H1 (cell line): Measurements from ENCODE around the gene ZSCAN1. TPM values are rescaled to one million over a fixed set of nuclear protein-coding genes. Genes with fewer than 3 reads are reported as not detected.

Source experiments
- CTCF ChIA-PET: fragments of 300-600 bp; sonication (Branson Sonifier 250); formaldehyde crosslinking; loops from one replicate; lab custom pipeline; 2021; ENCODE audit not compliant: partially characterized antibody; lab: Charles Lee
- POLR2A ChIA-PET: fragments of 300-600 bp; sonication (Branson Sonifier 250); formaldehyde crosslinking; loops from one replicate; lab custom pipeline; 2021; ENCODE audit warnings: inconsistent platforms; ENCODE audit not compliant: partially characterized antibody; lab: Charles Lee
- DNase-seq, 2 experiments: peaks; one replicate each; pipeline versions ENCODE4 v3.0.0 to v3.0.0-alpha.2; 2010 to 2022; ENCODE audit warnings: low spot score in 2 of 2, low read depth in 1 of 2, mixed read lengths in 1 of 2
- FAIRE-seq: peaks from 2 replicates; lab custom pipeline; 2011; peaks lifted over from hg19 to GRCh38; lab: Jason Lieb, UNC
- H2AFZ ChIP-seq: 2 replicates; pipeline ENCODE4 v1.8.1; 2012; ENCODE audit warnings: low read length, inconsistent platforms
- H2AK5ac ChIP-seq: 2 replicates; pipeline ENCODE4 v1.6.1; 2013; ENCODE audit warnings: low read depth, low read length
- H2BK120ac ChIP-seq: replicated peaks from 2 replicates; pipeline ENCODE3; 2013; ENCODE audit warnings: low read depth, low read length, inconsistent platforms
- H2BK12ac ChIP-seq: 2 replicates; pipeline ENCODE4 v1.6.1; 2013; ENCODE audit warnings: low read depth, low read length
- H2BK15ac ChIP-seq: 2 replicates; pipeline ENCODE4 v1.6.1; 2013; ENCODE audit warnings: low read length
- H2BK20ac ChIP-seq: 2 replicates; pipeline ENCODE4 v1.6.1; 2013; ENCODE audit warnings: low read length
- H2BK5ac ChIP-seq: 2 replicates; pipeline ENCODE4 v1.6.1; 2013; ENCODE audit warnings: low read depth, low read length
- H3K14ac ChIP-seq: 2 replicates; pipeline ENCODE4 v1.6.1; 2013; ENCODE audit warnings: inconsistent platforms; ENCODE audit not compliant: insufficient read length
- H3K18ac ChIP-seq: 2 replicates; pipeline ENCODE4 v1.6.1; 2013; ENCODE audit warnings: low read length; ENCODE audit errors: extremely low read depth
- H3K23ac ChIP-seq: 2 replicates; pipeline ENCODE4 v1.6.1; 2013; ENCODE audit warnings: inconsistent platforms; ENCODE audit not compliant: insufficient read length
- H3K23me2 ChIP-seq: 2 replicates; pipeline ENCODE4 v1.6.1; 2013; ENCODE audit warnings: low read depth, low read length
- H3K27ac ChIP-seq: 2 replicates; pipeline ENCODE4 v1.6.1; 2011; ENCODE audit warnings: low read depth, low read length, inconsistent platforms
- H3K27me3 ChIP-seq, 4 experiments: replicated peaks in 1 of 4; 1 replicate in 1 of 4; 2 replicates in 3 of 4; pipeline versions ENCODE4 v1.6.1 to v1.8.1; 2011 to 2013; ENCODE audit warnings: low read length in 3 of 4, mild to moderate bottlenecking in 3 of 4, inconsistent platforms in 2 of 4, mixed read lengths in 2 of 4, moderate library complexity in 1 of 4; ENCODE audit not compliant: control insufficient read depth in 3 of 4, insufficient read depth in 3 of 4; ENCODE audit errors: extremely low read depth in 1 of 4
- H3K36me3 ChIP-seq, 4 experiments: 2 replicates each; pipeline versions ENCODE4 v1.6.1 to v1.8.1; 2011 to 2013; ENCODE audit warnings: mild to moderate bottlenecking in 4 of 4, low read length in 3 of 4, moderate library complexity in 2 of 4, control low read depth in 1 of 4, inconsistent platforms in 1 of 4; ENCODE audit not compliant: insufficient read depth in 4 of 4, control insufficient read depth in 2 of 4
- H3K4ac ChIP-seq: replicated peaks from 2 replicates; pipeline ENCODE3; 2013; ENCODE audit warnings: low read length, low read depth, mixed read lengths, inconsistent platforms; ENCODE audit not compliant: insufficient read length
- H3K4me1 ChIP-seq, 4 experiments: replicated peaks in 1 of 4; 1 replicate in 1 of 4; 2 replicates in 3 of 4; pipeline versions ENCODE4 v1.6.1 to v1.8.1; 2011 to 2013; ENCODE audit warnings: low read length in 3 of 4, inconsistent platforms in 2 of 4, mixed read lengths in 1 of 4; ENCODE audit not compliant: insufficient read depth in 4 of 4, control insufficient read depth in 3 of 4
- H3K4me2 ChIP-seq, 2 experiments: 2 replicates each; pipeline versions ENCODE4 v1.6.1 to v1.8.1; 2011 to 2013; ENCODE audit warnings: low read depth in 2 of 2, low read length in 2 of 2, control low read depth in 1 of 2, inconsistent platforms in 1 of 2, mild to moderate bottlenecking in 1 of 2; ENCODE audit not compliant: insufficient read depth in 1 of 2
- H3K4me3 ChIP-seq, 4 experiments: fragments of 200-600, 300-600 bp in 1 of 4; sonication (generic), shearing (Covaris generic), sonication (Bioruptor Twin) in 1 of 4; 2 replicates each; pipeline versions ENCODE4 v1.5.1 to v1.8.1; 2011 to 2016; ENCODE audit warnings: low read length in 4 of 4, low read depth in 3 of 4, control low read depth in 2 of 4, inconsistent platforms in 2 of 4, mild to moderate bottlenecking in 2 of 4, mixed read lengths in 1 of 4, moderate library complexity in 1 of 4; ENCODE audit not compliant: insufficient read depth in 2 of 4; ENCODE audit errors: extremely low read depth in 1 of 4
- H3K56ac ChIP-seq: replicated peaks from 2 replicates; pipeline ENCODE3; 2013; ENCODE audit warnings: low read depth, mild to moderate bottlenecking, mixed read lengths, low read length, inconsistent platforms; ENCODE audit not compliant: insufficient read length
- H3K79me1 ChIP-seq: 2 replicates; pipeline ENCODE4 v1.6.1; 2013; ENCODE audit warnings: low read depth, low read length, control low read depth
- H3K79me2 ChIP-seq, 2 experiments: 2 replicates each; pipeline versions ENCODE4 v1.6.1 to v1.8.1; 2012 to 2013; ENCODE audit warnings: low read length in 2 of 2, mild to moderate bottlenecking in 2 of 2, inconsistent platforms in 1 of 2; ENCODE audit not compliant: insufficient read depth in 2 of 2, control insufficient read depth in 1 of 2
- H3K9ac ChIP-seq, 4 experiments: replicated peaks in 1 of 4; 1 replicate in 1 of 4; 2 replicates in 3 of 4; pipeline versions ENCODE4 v1.6.1 to v1.8.1; 2011 to 2013; ENCODE audit warnings: low read depth in 3 of 4, low read length in 3 of 4, control low read depth in 2 of 4, mild to moderate bottlenecking in 2 of 4, moderate library complexity in 2 of 4, inconsistent platforms in 1 of 4; ENCODE audit errors: extremely low read depth in 1 of 4
- H3K9me3 ChIP-seq, 2 experiments: 2 replicates each; pipeline versions ENCODE4 v1.6.1 to v1.8.1; 2012 to 2013; ENCODE audit warnings: mild to moderate bottlenecking in 2 of 2, moderate library complexity in 2 of 2, control low read depth in 1 of 2, inconsistent platforms in 1 of 2, low read depth in 1 of 2, low read length in 1 of 2, mixed read lengths in 1 of 2; ENCODE audit not compliant: insufficient read depth in 2 of 2
- H4K20me1 ChIP-seq, 2 experiments: replicated peaks in 1 of 2; 2 replicates each; pipeline versions ENCODE3 to v1.8.1; 2011 to 2013; ENCODE audit warnings: inconsistent platforms in 2 of 2, low read length in 2 of 2, mild to moderate bottlenecking in 1 of 2; ENCODE audit not compliant: insufficient read depth in 2 of 2, control insufficient read depth in 1 of 2
- H4K5ac ChIP-seq: 2 replicates; pipeline ENCODE4 v1.6.1; 2013; ENCODE audit warnings: low read length, low read depth, mixed read lengths, inconsistent platforms; ENCODE audit not compliant: insufficient read length
- H4K8ac ChIP-seq: 2 replicates; pipeline ENCODE4 v1.8.0; 2013; ENCODE audit warnings: mild to moderate bottlenecking, moderate library complexity, low read length, inconsistent platforms; ENCODE audit not compliant: insufficient read depth; ENCODE audit errors: extremely low read depth
- H4K91ac ChIP-seq: replicated peaks from 2 replicates; pipeline ENCODE3; 2013; ENCODE audit warnings: low read length, mixed read lengths, inconsistent platforms; ENCODE audit not compliant: insufficient read length
- ASH2L ChIP-seq: fragments of 200-600, 300-600 bp; sonication (generic); IDR thresholded peaks from one replicate; pipeline ENCODE4 v1.7.1; 2017; ENCODE audit warnings: low read length
- FOSL1 ChIP-seq: IDR thresholded peaks from 2 replicates; pipeline ENCODE4 v1.6.1; 2011; ENCODE audit warnings: mild to moderate bottlenecking, low read depth, low read length, moderate library complexity; ENCODE audit not compliant: insufficient read depth
- KDM1A ChIP-seq: fragments of 200-600, 300-600 bp; sonication (generic); IDR thresholded peaks from 2 replicates; pipeline ENCODE4 v1.7.1; 2016; ENCODE audit warnings: mild to moderate bottlenecking, low read length, borderline replicate concordance
- KDM5A ChIP-seq: fragments of 200-600 bp; IDR thresholded peaks from 2 replicates; pipeline ENCODE4 v1.7.1; 2012; ENCODE audit warnings: mild to moderate bottlenecking, low read length, inconsistent platforms, mixed read lengths
- POLR2AphosphoS5 ChIP-seq: IDR thresholded peaks from 2 replicates; pipeline ENCODE4 v1.6.1; 2011; ENCODE audit warnings: low read depth, low read length
- POU5F1 ChIP-seq: IDR thresholded peaks from 2 replicates; pipeline ENCODE4 v1.6.1; 2011; ENCODE audit warnings: low read depth, mild to moderate bottlenecking, low read length, moderate library complexity
- RAD21 ChIP-seq, 2 experiments: IDR thresholded peaks in 1 of 2; conservative IDR thresholded peaks in 1 of 2; 2 replicates each; pipeline ENCODE4 v1.6.1; 2011; ENCODE audit warnings: low read depth in 2 of 2, low read length in 2 of 2, improper control_type of control experiment in 1 of 2, inconsistent platforms in 1 of 2, mild to moderate bottlenecking in 1 of 2, moderate library complexity in 1 of 2
- RFX5 ChIP-seq: IDR thresholded peaks from 2 replicates; pipeline ENCODE4 v1.6.1; 2011; ENCODE audit warnings: low read depth, low read length, improper control_type of control experiment, borderline replicate concordance
- RXRA ChIP-seq: IDR thresholded peaks from 2 replicates; pipeline ENCODE4 v1.6.1; 2011; ENCODE audit warnings: low read depth, mild to moderate bottlenecking, low read length, moderate library complexity; ENCODE audit not compliant: insufficient read depth
- SIRT6 ChIP-seq: IDR thresholded peaks from one replicate; pipeline ENCODE4 v1.7.1; 2012; ENCODE audit warnings: low read length, inconsistent platforms
- WGBS, 2 experiments: shearing (Covaris generic) in 1 of 2; methylation state at CpG; one replicate each; pipeline versions ENCODE4 v1.1.6 to v1.1.7; 2013 to 2015; ENCODE audit warnings: low lambda C conversion rate in 2 of 2, mixed read lengths in 2 of 2, inconsistent platforms in 1 of 2, low coverage in 1 of 2, missing lambda C conversion rate in 1 of 2; ENCODE audit not compliant: insufficient replicate concordance in 2 of 2, insufficient coverage in 1 of 2, insufficient read length in 1 of 2; ENCODE audit errors: extremely low coverage in 1 of 2, missing lambda C conversion rate in 1 of 2; 5-methylcytosine and 5-hydroxymethylcytosine counted together
- polyA plus RNA-seq, 7 experiments: library from polyadenylated mRNA; depleted of rRNA in 3 of 7; stranded (reverse) in 5 of 7; unstranded in 2 of 7; fragments of >200 nt in 5 of 7; fragments of 200-250 nt in 2 of 7; gene quantifications; 1 replicate in 5 of 7; 2 replicates in 1 of 7; 4 replicates in 1 of 7; pipeline versions ENCODE4 v1.2.1 to v1.2.3, GENCODE V29; 2011 to 2013; ENCODE audit warnings: missing spikeins in 2 of 7, mixed read lengths in 2 of 7
- total RNA-seq: library from RNA; stranded (reverse); fragmentation: NEBNext Ultra II Directional; extraction: Animal tissue kit (Norgen Biotek cat#: 25700); gene quantifications from 2 replicates; pipeline ENCODE4 v1.2.1, GENCODE V29; 2021
- TF ChIP-seq, protein P1 (sequence below), 3 experiments: IDR thresholded peaks; 1 replicate in 2 of 3; 2 replicates in 1 of 3; pipeline versions ENCODE4 v1.5.1 to v1.6.1; 2011; ENCODE audit warnings: low read length in 3 of 3, mild to moderate bottlenecking in 3 of 3, inconsistent platforms in 2 of 3, low read depth in 1 of 3, moderate library complexity in 1 of 3; ENCODE audit not compliant: insufficient read depth in 1 of 3; ENCODE audit errors: control extremely low read depth in 1 of 3

The ZSCAN1 gene
- total and polyA plus RNA-seq, 2 of the 8 experiments (the other 6 are each of a cell fraction or from before 2014, with no cell fraction given), result 1.2 to 4.3 TPM

DNA sequence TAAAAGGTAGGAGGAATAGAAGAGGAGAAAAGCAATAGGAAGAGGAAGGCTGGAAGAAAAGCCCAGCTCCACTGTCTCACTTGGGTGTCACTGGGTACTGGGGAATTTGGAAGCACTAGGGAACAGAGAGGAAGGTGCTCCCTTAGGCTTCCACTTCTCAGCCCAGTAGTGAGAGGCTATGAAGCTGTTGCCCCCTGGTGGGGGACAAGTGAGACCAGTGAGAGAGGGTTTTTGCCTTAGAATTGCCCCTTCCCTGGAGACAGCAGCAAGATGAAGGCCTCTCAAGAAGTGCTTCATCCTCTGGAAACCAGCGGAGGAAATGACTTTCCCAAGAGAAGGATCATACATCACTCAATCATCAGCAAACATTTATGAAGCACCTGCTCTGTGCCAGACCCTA lies 26.5 kb upstream of the ZSCAN1 start:
- Histone ChIP-seq H2AFZ (no peak overlapping the region), H4K5ac (no peak overlapping the region), H3K79me2 (peaks cover 0 to 17% of the 10 kb centered on the region in 2 experiments; a peak in 1 of 4 replicates), H3K4me2 (no peak overlapping the region), H3K9me3 (peaks cover 34 to 54% of the 10 kb centered on the region in 2 experiments), H3K27me3 (no peaks in the 10 kb centered on the region; a peak in 1 of 7 replicates), H3K9ac (no peak overlapping the region), H3K18ac (no peak overlapping the region), H2BK5ac (no peak overlapping the region), H2BK20ac (no peak overlapping the region), H3K79me1 (no peaks in the 10 kb centered on the region; the same call in 1 of the 2 replicates), H4K8ac (no peak overlapping the region), H3K27ac (no peak overlapping the region), H2AK5ac (no peak overlapping the region), H3K23ac (no peak overlapping the region), H3K23me2 (peaks cover 4% of the 10 kb centered on the region), H2BK15ac (no peak overlapping the region), H2BK12ac (no peak overlapping the region), H3K14ac (no peak overlapping the region), H3K4me1 (peaks cover 0 to 3% (median 0%) of the 10 kb centered on the region in 4 experiments; a peak in 1 of 7 replicates), H3K4me3 (no peak overlapping the region), H3K56ac (no peak overlapping the region), H4K91ac (no peak overlapping the region), H4K20me1 (no peaks in the 10 kb centered on the region), H2BK120ac (no peak overlapping the region), H3K4ac (no peak overlapping the region), H3K36me3 (peaks cover 12 to 49% (median 24%) of the 10 kb centered on the region in 4 experiments)
- 86% methylated on average over 1 of the region's 1 CpG; no CpG with 5 or more reads in 1 of the 2 experiments for WGBS, 2 experiments
- FAIRE-seq, result no peak
- ChIA-PET CTCF (interaction anchor here (0.7 to 1.8 kb wide), 7 partner anchors 8 to 136 kb away, joined by 3 to 6 read pairs (median 3); no protein-coding TSS in a partner anchor), POLR2A (interaction anchor here (0.7 to 2.4 kb wide), 7 partner anchors 11 to 151 kb away, joined by 3 to 9 read pairs (median 3); partner anchors contain the start of gene ZNF135)
- DNase-seq, result no peak
- TF ChIP-seq, protein P1, sequence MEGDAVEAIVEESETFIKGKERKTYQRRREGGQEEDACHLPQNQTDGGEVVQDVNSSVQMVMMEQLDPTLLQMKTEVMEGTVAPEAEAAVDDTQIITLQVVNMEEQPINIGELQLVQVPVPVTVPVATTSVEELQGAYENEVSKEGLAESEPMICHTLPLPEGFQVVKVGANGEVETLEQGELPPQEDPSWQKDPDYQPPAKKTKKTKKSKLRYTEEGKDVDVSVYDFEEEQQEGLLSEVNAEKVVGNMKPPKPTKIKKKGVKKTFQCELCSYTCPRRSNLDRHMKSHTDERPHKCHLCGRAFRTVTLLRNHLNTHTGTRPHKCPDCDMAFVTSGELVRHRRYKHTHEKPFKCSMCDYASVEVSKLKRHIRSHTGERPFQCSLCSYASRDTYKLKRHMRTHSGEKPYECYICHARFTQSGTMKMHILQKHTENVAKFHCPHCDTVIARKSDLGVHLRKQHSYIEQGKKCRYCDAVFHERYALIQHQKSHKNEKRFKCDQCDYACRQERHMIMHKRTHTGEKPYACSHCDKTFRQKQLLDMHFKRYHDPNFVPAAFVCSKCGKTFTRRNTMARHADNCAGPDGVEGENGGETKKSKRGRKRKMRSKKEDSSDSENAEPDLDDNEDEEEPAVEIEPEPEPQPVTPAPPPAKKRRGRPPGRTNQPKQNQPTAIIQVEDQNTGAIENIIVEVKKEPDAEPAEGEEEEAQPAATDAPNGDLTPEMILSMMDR (IDR thresholded peaks at IDR 0.05; ENCODE audit: control extremely low read depth in 1 of 3, insufficient read depth in 1 of 3, low read depth in 1 of 3, low read length in 3 of 3), result peak; percentile 7 to 55 (median 26); a peak in 3 of 4 replicates
- TF ChIP-seq POU5F1, result no peak
- peak; percentile 28 to 37; a peak in 2 of 4 replicates for TF ChIP-seq RAD21 (IDR thresholded peaks at IDR 0.05 in 1 of 2, conservative IDR thresholded peaks at IDR 0.05 in 1 of 2; ENCODE audit: low read depth in 2 of 2, low read length in 2 of 2)
- no peak for TF ChIP-seq RXRA
- TF ChIP-seq SIRT6, result no peak
- no peak for TF ChIP-seq KDM1A
- TF ChIP-seq POLR2AphosphoS5, result no peak
- no peak for TF ChIP-seq KDM5A
- TF ChIP-seq ASH2L, result no peak
- no peak for TF ChIP-seq FOSL1
- no peak for TF ChIP-seq RFX5
